Large intestine (tissue), 3 donors: ENCODE data around the gene DAD1. TPM values are rescaled to one million over a fixed set of nuclear protein-coding genes. Genes with fewer than 3 reads are reported as not detected.
A peak's percentile ranks its signal among the peaks of the same experiment; 100 is the strongest.
"Not testable (repeated sequence)": the region's sequence is repeated elsewhere in the genome, so short reads cannot be mapped to it uniquely, and the experiment has no call there.

Experiments used
- DNase-seq, 2 donors: peaks; one replicate each; pipeline versions ENCODE4 v3.0.0 to v3.0.0-alpha.2; 2013
- H3K27ac ChIP-seq: one replicate; pipeline ENCODE4 v1.5.1; 2013; ENCODE audit warnings: low read length
- H3K27me3 ChIP-seq: 2 replicates; pipeline ENCODE4 v1.6.1; 2013; ENCODE audit warnings: low read length; ENCODE audit not compliant: control insufficient read depth, insufficient read depth
- H3K36me3 ChIP-seq: 2 replicates; pipeline ENCODE4 v1.6.1; 2013; ENCODE audit warnings: low read length; ENCODE audit not compliant: control insufficient read depth, insufficient read depth
- H3K4me1 ChIP-seq: one replicate; pipeline ENCODE4 v1.6.1; 2013; ENCODE audit warnings: low read length; ENCODE audit not compliant: control insufficient read depth, insufficient read depth
- H3K4me3 ChIP-seq: one replicate; pipeline ENCODE4 v1.5.1; 2013; ENCODE audit warnings: low read length
- H3K9me3 ChIP-seq: one replicate; pipeline ENCODE4 v1.6.1; 2013; ENCODE audit warnings: mild to moderate bottlenecking, low read depth, low read length, moderate library complexity; ENCODE audit not compliant: control insufficient read depth
- WGBS: methylation state at CpG from one replicate; pipeline ENCODE4 v1.1.5; 2013; ENCODE audit warnings: low lambda C conversion rate; ENCODE audit not compliant: insufficient coverage; 5-methylcytosine and 5-hydroxymethylcytosine counted together
- polyA plus RNA-seq: library from polyadenylated mRNA; unstranded; fragments of 120-200 nt; gene quantifications from one replicate; pipeline ENCODE4 v1.2.1, GENCODE V29; 2013

The DAD1 gene
- polyA plus RNA-seq, 1 donor: 206 TPM

DNA sequence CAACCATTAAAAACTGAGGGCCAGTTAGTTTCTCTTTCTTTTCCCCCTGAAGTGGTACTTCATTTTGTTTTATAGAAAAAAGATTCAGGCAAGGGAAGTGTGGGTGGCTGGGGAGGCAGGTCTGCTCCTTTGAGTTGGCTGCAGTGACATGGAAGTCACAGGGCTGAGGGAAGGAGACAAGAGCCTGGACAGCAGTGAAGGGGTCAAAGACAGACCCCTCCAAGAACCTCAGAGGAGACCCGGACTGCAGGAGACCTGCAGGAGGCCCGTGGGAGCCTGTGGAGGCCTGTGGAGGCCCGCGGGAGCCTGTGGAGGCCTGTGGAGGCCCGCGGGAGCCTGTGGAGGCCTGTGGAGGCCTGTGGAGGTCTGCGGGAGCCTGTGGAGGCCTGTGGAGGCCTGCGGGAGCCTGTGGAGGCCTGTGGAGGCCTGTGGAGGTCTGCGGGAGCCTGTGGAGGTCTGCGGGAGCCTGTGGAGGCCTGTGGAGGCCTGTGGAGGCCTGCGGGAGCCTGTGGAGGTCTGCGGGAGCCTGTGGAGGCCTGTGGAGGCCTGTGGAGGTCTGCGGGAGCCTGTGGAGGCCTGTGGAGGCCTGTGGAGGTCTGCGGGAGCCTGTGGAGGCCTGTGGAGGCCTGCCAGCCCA lies 35.0 kb downstream of the DAD1 start:
- H3K4me1 ChIP-seq: peaks cover 28% of the 10 kb centered on the region
- H3K27ac ChIP-seq, H3K4me3 ChIP-seq, H3K9me3 ChIP-seq, DNase-seq, H3K36me3 ChIP-seq, H3K27me3 ChIP-seq: not testable (repeated sequence)
- WGBS: no CpG with 5 or more reads among the region's 14 CpGs

DNA sequence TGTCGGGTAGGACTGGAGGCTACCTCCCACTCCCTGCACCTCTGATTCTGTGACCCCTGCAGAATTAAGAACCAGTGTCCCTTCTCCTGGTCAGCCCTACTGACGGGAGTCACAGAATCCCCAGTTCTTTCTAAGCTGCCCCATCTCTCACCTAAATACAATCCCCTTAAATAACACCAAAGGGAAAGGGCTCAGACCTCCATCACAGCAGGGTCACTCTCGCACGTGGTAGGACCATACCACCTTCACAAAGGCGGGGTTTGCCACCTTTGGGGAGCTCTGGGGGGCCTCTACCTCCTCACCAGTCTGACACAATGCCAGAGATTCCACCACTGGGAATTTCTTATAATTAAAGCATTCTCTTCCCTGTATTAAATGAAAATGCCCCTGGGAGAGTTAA lies 35.6 kb downstream of the DAD1 start:
- H3K9me3 ChIP-seq: no peaks in the 10 kb centered on the region
- H3K27me3 ChIP-seq: no peaks in the 10 kb centered on the region
- WGBS: 60% methylated on average over 1 of the region's 5 CpGs
- H3K4me3 ChIP-seq: no peak overlapping the region
- no peaks in the 10 kb centered on the region for H3K36me3 ChIP-seq
- H3K27ac ChIP-seq: no peak overlapping the region
- DNase-seq: no peak
- H3K4me1 ChIP-seq: peaks cover 29% of the 10 kb centered on the region

DNA sequence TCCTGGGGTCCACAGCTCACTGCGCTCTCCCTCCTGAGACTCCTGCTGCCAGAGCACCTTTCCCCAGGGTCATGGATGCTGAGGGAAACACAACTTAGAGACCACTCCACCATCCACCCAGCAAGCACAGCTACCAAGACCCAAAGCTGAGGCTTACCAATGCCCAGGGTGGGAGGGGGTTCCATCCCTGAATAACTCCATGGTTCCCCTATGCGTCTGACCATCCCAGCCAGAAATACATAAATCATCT lies 36.3 kb downstream of the DAD1 start:
- Histone ChIP-seq H3K4me3 (no peak overlapping the region), H3K36me3 (no peaks in the 10 kb centered on the region), H3K4me1 (peaks cover 29% of the 10 kb centered on the region), H3K27me3 (no peaks in the 10 kb centered on the region), H3K27ac (no peak overlapping the region), H3K9me3 (no peaks in the 10 kb centered on the region)
- no CpG with 5 or more reads among the region's 2 CpGs for WGBS
- no peak for DNase-seq

DNA sequence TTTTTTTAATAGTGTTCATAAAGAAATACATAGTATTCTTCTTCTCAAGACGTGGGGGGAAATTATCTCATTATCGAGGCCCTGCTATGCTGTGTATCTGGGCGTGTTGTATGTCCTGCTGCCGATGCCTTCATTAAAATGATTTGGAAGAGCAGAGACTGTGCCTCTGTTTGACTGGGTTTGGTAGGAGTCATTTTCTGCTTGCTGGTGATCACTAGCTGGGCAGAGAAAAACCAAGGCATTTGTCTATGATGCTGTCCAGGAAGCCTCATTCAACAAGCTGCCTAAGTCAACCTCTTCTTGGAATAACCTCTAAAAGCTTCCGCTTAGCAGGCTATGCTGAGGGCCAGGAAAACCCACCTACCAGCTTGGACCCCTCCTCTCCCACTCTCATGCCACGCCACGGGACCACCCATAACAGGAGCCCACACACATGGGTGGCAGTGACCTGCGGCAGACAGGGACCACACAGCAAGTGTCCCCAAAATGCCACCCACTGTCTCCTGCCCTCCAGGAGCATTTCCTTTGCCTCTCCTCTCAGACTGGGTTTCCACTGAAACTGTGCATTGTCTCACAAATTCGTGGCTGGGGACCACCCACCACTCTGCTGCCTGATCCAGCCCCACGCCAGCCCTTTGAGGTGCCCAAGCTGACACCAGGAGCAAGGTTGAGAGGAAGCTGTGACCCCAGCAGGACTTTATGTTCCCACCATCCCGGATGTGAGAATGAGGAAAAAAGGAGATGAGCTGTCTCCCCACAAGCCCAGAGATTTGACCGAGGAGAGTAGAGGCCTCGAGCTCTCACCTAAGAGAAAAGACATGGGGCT lies 36.8 kb downstream of the DAD1 start:
- no peak for DNase-seq
- H3K27me3 ChIP-seq: no peaks in the 10 kb centered on the region
- H3K4me3 ChIP-seq: no peak overlapping the region
- peaks cover 28% of the 10 kb centered on the region for H3K4me1 ChIP-seq
- WGBS: 90% methylated on average over 2 of the region's 13 CpGs
- H3K9me3 ChIP-seq: no peaks in the 10 kb centered on the region
- H3K36me3 ChIP-seq: no peaks in the 10 kb centered on the region
- H3K27ac ChIP-seq: no peak overlapping the region

DNA sequence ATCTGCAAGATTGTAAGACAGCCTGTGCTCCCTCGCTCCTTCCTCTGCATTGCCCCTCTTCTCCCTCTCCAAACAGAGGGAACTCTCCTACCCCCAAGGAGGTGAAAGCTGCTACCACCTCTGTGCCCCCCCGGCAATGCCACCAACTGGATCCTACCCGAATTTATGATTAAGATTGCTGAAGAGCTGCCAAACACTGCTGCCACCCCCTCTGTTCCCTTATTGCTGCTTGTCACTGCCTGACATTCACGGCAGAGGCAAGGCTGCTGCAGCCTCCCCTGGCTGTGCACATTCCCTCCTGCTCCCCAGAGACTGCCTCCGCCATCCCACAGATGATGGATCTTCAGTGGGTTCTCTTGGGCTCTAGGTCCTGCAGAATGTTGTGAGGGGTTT lies 37.4 kb downstream of the DAD1 start:
- peaks cover 26% of the 10 kb centered on the region for H3K4me1 ChIP-seq
- H3K27ac ChIP-seq: no peak overlapping the region
- DNase-seq: no peak
- H3K9me3 ChIP-seq: no peaks in the 10 kb centered on the region
- no CpG with 5 or more reads among the region's 5 CpGs for WGBS
- no peak overlapping the region for H3K4me3 ChIP-seq
- H3K27me3 ChIP-seq: no peaks in the 10 kb centered on the region
- H3K36me3 ChIP-seq: no peaks in the 10 kb centered on the region

DNA sequence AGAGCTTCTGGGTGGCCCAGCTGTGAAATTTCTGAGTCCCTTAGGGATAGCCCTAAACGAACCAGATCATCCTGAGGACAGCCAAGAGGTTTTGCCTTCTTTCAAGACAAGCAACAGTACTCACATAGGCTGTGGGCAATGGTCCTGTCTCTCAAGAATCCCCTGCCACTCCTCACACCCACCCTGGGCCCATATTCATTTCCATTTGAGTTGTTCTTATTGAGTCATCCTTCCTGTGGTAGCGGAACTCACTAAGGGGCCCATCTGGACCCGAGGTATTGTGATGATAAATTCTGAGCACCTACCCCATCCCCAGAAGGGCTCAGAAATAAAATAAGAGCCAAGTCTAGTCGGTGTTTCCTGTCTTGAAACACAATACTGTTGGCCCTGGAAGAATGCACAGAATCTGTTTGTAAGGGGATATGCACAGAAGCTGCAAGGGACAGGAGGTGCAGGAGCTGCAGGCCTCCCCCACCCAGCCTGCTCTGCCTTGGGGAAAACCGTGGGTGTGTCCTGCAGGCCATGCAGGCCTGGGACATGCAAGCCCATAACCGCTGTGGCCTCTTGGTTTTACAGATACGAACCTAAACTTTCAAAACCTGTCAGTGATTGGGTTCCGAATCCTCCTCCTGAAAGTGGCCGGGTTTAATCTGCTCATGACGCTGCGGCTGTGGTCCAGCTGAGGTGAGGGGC lies 38.9 kb downstream of the DAD1 start:
- no CpG with 5 or more reads among the region's 11 CpGs for whole genome bisulfite sequencing
- H3K9me3 ChIP-seq: no peaks in the 10 kb centered on the region
- no peak overlapping the region for H3K27ac ChIP-seq
- DNase-seq: no peak
- H3K27me3 ChIP-seq: no peaks in the 10 kb centered on the region
- peaks cover 19% of the 10 kb centered on the region for H3K4me1 ChIP-seq
- no peaks in the 10 kb centered on the region for H3K36me3 ChIP-seq
- H3K4me3 ChIP-seq: no peak overlapping the region

DNA sequence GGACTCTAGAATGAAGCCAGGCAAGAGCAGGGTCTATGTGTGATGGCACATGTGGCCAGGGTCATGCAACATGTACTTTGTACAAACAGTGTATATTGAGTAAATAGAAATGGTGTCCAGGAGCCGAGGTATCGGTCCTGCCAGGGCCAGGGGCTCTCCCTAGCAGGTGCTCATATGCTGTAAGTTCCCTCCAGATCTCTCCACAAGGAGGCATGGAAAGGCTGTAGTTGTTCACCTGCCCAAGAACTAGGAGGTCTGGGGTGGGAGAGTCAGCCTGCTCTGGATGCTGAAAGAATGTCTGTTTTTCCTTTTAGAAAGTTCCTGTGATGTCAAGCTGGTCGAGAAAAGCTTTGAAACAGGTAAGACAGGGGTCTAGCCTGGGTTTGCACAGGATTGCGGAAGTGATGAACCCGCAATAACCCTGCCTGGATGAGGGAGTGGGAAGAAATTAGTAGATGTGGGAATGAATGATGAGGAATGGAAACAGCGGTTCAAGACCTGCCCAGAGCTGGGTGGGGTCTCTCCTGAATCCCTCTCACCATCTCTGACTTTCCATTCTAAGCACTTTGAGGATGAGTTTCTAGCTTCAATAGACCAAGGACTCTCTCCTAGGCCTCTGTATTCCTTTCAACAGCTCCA lies 39.6 kb downstream of the DAD1 start:
- 30% methylated on average over 2 of the region's 6 CpGs for WGBS

DNA sequence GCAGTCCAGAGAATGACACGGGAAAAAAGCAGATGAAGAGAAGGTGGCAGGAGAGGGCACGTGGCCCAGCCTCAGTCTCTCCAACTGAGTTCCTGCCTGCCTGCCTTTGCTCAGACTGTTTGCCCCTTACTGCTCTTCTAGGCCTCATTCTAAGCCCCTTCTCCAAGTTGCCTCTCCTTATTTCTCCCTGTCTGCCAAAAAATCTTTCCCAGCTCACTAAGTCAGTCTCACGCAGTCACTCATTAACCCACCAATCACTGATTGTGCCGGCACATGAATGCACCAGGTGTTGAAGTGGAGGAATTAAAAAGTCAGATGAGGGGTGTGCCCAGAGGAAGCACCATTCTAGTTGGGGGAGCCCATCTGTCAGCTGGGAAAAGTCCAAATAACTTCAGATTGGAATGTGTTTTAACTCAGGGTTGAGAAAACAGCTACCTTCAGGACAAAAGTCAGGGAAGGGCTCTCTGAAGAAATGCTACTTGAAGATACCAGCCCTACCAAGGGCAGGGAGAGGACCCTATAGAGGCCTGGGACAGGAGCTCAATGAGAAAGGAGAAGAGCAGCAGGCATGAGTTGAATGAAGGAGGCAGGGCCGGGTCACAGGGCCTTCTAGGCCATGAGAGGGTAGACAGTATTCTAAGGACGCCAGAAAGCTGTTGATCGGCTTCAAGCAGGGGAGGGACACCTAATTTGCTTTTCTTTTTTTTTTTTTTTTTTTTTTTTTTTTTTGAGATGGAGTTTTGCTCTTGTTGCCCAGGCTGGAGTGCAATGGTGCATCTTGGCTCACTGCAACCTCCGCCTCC lies 40.9 kb downstream of the DAD1 start:
- no peaks in the 10 kb centered on the region for H3K36me3 ChIP-seq
- no peaks in the 10 kb centered on the region for H3K9me3 ChIP-seq
- H3K4me3 ChIP-seq: no peak overlapping the region
- DNase-seq: peak in 1 of 2 donors; percentile 63
- WGBS: no CpG with 5 or more reads among the region's 8 CpGs
- no peak overlapping the region for H3K27ac ChIP-seq
- H3K27me3 ChIP-seq: no peaks in the 10 kb centered on the region
- peaks cover 19% of the 10 kb centered on the region for H3K4me1 ChIP-seq

More for the DNA sequence above, 39.6 kb downstream of the DAD1 start:
- H3K9me3 ChIP-seq: no peaks in the 10 kb centered on the region
- H3K4me1 ChIP-seq: peaks cover 19% of the 10 kb centered on the region
- H3K27ac ChIP-seq: no peak overlapping the region
- H3K27me3 ChIP-seq: no peaks in the 10 kb centered on the region
- no peak for DNase-seq
- no peaks in the 10 kb centered on the region for H3K36me3 ChIP-seq
- no peak overlapping the region for H3K4me3 ChIP-seq

DNA sequence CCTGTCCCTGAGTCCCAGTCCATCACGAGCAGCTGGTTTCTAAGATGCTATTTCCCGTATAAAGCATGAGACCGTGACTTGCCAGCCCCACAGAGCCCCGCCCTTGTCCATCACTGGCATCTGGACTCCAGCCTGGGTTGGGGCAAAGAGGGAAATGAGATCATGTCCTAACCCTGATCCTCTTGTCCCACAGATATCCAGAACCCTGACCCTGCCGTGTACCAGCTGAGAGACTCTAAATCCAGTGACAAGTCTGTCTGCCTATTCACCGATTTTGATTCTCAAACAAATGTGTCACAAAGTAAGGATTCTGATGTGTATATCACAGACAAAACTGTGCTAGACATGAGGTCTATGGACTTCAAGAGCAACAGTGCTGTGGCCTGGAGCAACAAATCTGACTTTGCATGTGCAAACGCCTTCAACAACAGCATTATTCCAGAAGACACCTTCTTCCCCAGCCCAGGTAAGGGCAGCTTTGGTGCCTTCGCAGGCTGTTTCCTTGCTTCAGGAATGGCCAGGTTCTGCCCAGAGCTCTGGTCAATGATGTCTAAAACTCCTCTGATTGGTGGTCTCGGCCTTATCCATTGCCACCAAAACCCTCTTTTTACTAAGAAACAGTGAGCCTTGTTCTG lies 41.6 kb downstream of the DAD1 start:
- Histone ChIP-seq H3K36me3 (no peaks in the 10 kb centered on the region), H3K27me3 (no peaks in the 10 kb centered on the region), H3K4me1 (peaks cover 19% of the 10 kb centered on the region), H3K27ac (no peak overlapping the region), H3K4me3 (no peak overlapping the region), H3K9me3 (no peaks in the 10 kb centered on the region)
- no CpG with 5 or more reads among the region's 9 CpGs for WGBS
- DNase-seq: peak in 1 of 2 donors; percentile 18
